K562 (cell line): ENCODE results near the gene HNRNPM. TPM values are rescaled to one million over a fixed set of nuclear protein-coding genes. Genes with fewer than 3 reads are reported as not detected.
A peak's percentile ranks its signal among the peaks of the same experiment; 100 is the strongest.

Experiments used
- ATF6 ChIP-seq: sonication (generic); formaldehyde crosslinking; IDR thresholded peaks from 2 replicates; pipeline ENCODE4 v1.4.0; 2020; ENCODE audit warnings: mild to moderate bottlenecking, missing genetic modification reagents
- E2F5 ChIP-seq: sonication (generic); formaldehyde crosslinking; IDR thresholded peaks from 2 replicates; pipeline ENCODE4 v1.8.0; 2022; ENCODE audit warnings: mild to moderate bottlenecking, missing genetic modification reagents
- ELK3 ChIP-seq: fragments of 450-650 bp; formaldehyde crosslinking; IDR thresholded peaks from 2 replicates; pipeline ENCODE4 v1.4.0; 2020; ENCODE audit warnings: mild to moderate bottlenecking
- GATAD2B ChIP-seq: fragments of 450-650 bp; IDR thresholded peaks from 2 replicates; pipeline ENCODE4 v1.6.1; 2017; ENCODE audit warnings: mild to moderate bottlenecking, borderline replicate concordance
- HDAC2 ChIP-seq: fragments of 450-650 bp; IDR thresholded peaks from 2 replicates; pipeline ENCODE4 v1.6.1; 2016; ENCODE audit warnings: mild to moderate bottlenecking
- ID3 ChIP-seq, 2 experiments: fragments of 250-450 bp in 1 of 2; fragments of 450-650 bp in 1 of 2; sonication (Bioruptor Pico) in 1 of 2; IDR thresholded peaks; 2 replicates each; pipeline versions ENCODE4 v1.6.1 to v1.8.0; 2016 to 2021; ENCODE audit warnings: mild to moderate bottlenecking in 2 of 2, moderate library complexity in 2 of 2, missing compliant biosample characterization in 1 of 2, missing genetic modification characterization in 1 of 2
- KDM5B ChIP-seq: fragments of 200-600 bp; sonication (generic); IDR thresholded peaks from 2 replicates; pipeline ENCODE4 v1.6.1; 2012; ENCODE audit warnings: low read depth, mild to moderate bottlenecking, moderate library complexity, low read length, control low read depth, inconsistent platforms; ENCODE audit not compliant: insufficient replicate concordance
- MTA2 ChIP-seq: fragments of 450-650 bp; IDR thresholded peaks from 2 replicates; pipeline ENCODE4 v1.6.1; 2016; ENCODE audit warnings: low read depth
- NR1H2 ChIP-seq: sonication (generic); formaldehyde crosslinking; IDR thresholded peaks from 2 replicates; pipeline ENCODE4 v1.4.0; 2020; ENCODE audit warnings: mild to moderate bottlenecking, missing genetic modification reagents
- SMAD1 ChIP-seq: fragments of 150-350 bp; IDR thresholded peaks from 2 replicates; pipeline ENCODE4 v1.6.1; 2014; ENCODE audit warnings: low read length, low read depth; ENCODE audit not compliant: partially characterized antibody
- YY1 ChIP-seq, 3 experiments: IDR thresholded peaks; 2 replicates each; pipeline ENCODE4 v1.6.1; 2011; ENCODE audit warnings: low read length in 2 of 3, mild to moderate bottlenecking in 2 of 3, moderate library complexity in 2 of 3, borderline replicate concordance in 1 of 3, control low read depth in 1 of 3, low read depth in 1 of 3; ENCODE audit not compliant: insufficient read depth in 3 of 3, insufficient replicate concordance in 2 of 3, control insufficient read depth in 1 of 3, insufficient read length in 1 of 3; ENCODE audit errors: extremely low read depth in 1 of 3
- ZBTB12 ChIP-seq: fragments of 250-450 bp; sonication (Bioruptor Pico); IDR thresholded peaks from 2 replicates; pipeline ENCODE4 v1.4.0; 2020
- ZBTB2 ChIP-seq: fragments of 450-650 bp; IDR thresholded peaks from 2 replicates; pipeline ENCODE4 v1.6.1; 2016; ENCODE audit warnings: antibody characterized with exemption
- ZNF395 ChIP-seq: fragments of 200-800 bp; sonication (Bioruptor generic); IDR thresholded peaks from 2 replicates; pipeline ENCODE4 v1.6.1; 2017; ENCODE audit warnings: missing genetic modification characterization, missing compliant biosample characterization
- ZNF436 ChIP-seq: fragments of 250-450, 450-650 bp; sonication (Bioruptor Pico); formaldehyde crosslinking; IDR thresholded peaks from 2 replicates; pipeline ENCODE4 v1.7.0; 2020; ENCODE audit warnings: mild to moderate bottlenecking
- ZNF586 ChIP-seq: fragments of 450-650 bp; formaldehyde crosslinking; conservative IDR thresholded peaks from 2 replicates; pipeline ENCODE4 v1.4.0; 2020; ENCODE audit warnings: mild to moderate bottlenecking, moderate library complexity
- polyA plus RNA-seq, 8 experiments: library from polyadenylated mRNA; depleted of rRNA in 4 of 8; stranded (reverse) in 5 of 8; unstranded in 3 of 8; fragments of >200 nt; fragmentation: Nextera tagmentation in 2 of 8; fragmentation: Illumina TruSeq in 1 of 8; extraction: Ambion mirVana in 2 of 8; extraction: Trizol in 1 of 8; gene quantifications; 2 replicates each; pipeline versions ENCODE4 v1.2.1 to v1.2.3, GENCODE V29; 2011 to 2014; ENCODE audit warnings: inconsistent platforms in 1 of 8, missing spikeins in 1 of 8
- total RNA-seq, 7 experiments: library from RNA; depleted of rRNA in 6 of 7; stranded (reverse); fragments of >200 nt in 6 of 7; fragmentation: Illumina TruSeq in 2 of 7; extraction: Trizol in 2 of 7; gene quantifications; 2 replicates each; pipeline versions ENCODE4 v1.2.1 to v1.2.3, GENCODE V29; 2011 to 2021; ENCODE audit warnings: low replicate concordance in 1 of 7

HNRNPM gene
- total and polyA plus RNA-seq, 9 of the 15 experiments (the other 6 are each of a cell fraction or from before 2014, with no cell fraction given): 11.1 to 340 (median 195) TPM

GRCh38 chr19:8513687-8514504 lies 69.1 kb downstream of the HNRNPM start, which contains the start of gene ZNF414 (continued):
- TF ChIP-seq ZNF395 (no peak), ZNF436 (CRISPR knock-in tag) (no peak), NR1H2 (CRISPR knock-in tag) (peak; percentile 80; the same call in 1 of the 2 replicates), ELK3 (CRISPR knock-in tag) (no peak), KDM5B (peak; percentile 88), HDAC2 (no peak), E2F5 (CRISPR knock-in tag) (no peak), ATF6 (CRISPR knock-in tag) (0 out of 2 replicates have a peak, but pooled peaks have one; percentile 58), YY1 (IDR thresholded peaks at IDR 0.05; ENCODE audit: borderline replicate concordance in 1 of 3, control insufficient read depth in 1 of 3, extremely low read depth in 1 of 3, insufficient read depth in 3 of 3, insufficient read length in 1 of 3, insufficient replicate concordance in 2 of 3, low read depth in 1 of 3, low read length in 2 of 3) (peak; percentile 67 to 92 (median 90)), SMAD1 (peak; percentile 71), MTA2 (no peak), GATAD2B (no peak), ZBTB12 (peak; percentile 58; the same call in 1 of the 2 replicates), ID3 (CRISPR knock-in tag; IDR thresholded peaks at IDR 0.05) (no peak), ID3 (tag; IDR thresholded peaks at IDR 0.05) (no peak), ZNF586 (no peak), ZBTB2 (peak; percentile 81)
